Erythroblast (primary cell): ENCODE results near the gene SLC12A4.

Experiments
- DNase-seq, 2 experiments: peaks; one replicate each; lab custom pipeline; 2025; lab: John Stamatoyannopoulos, UW
- GATA1 ChIP-seq: IDR thresholded peaks from 2 replicates; pipeline ENCODE4 v1.6.1; 2011; ENCODE audit warnings: low read depth, mild to moderate bottlenecking, control low read depth, low read length, moderate library complexity
- POLR2A ChIP-seq: IDR thresholded peaks from 2 replicates; pipeline ENCODE4 v1.6.1; 2011; ENCODE audit warnings: mild to moderate bottlenecking, low read length

Gene SLC12A4

GRCh38 chr16:67902831-67903230, 65.6 kb downstream of the SLC12A4 start:
- no peak for TF ChIP-seq POLR2A
- TF ChIP-seq GATA1, result no peak
- no peak for DNase-seq

GRCh38 chr16:67901734-67902133, 66.7 kb downstream of the SLC12A4 start:
- no peak for DNase-seq

GRCh38 chr16:67897231-67897630, 71.2 kb downstream of the SLC12A4 start:
- TF ChIP-seq GATA1 (no peak), POLR2A (no peak)

More at GRCh38 chr16:67901734-67902133, 66.7 kb downstream of the SLC12A4 start:
- TF ChIP-seq GATA1 (no peak), POLR2A (no peak)

GRCh38 chr16:67893743-67894399, 74.6 kb downstream of the SLC12A4 start:
- no peak for TF ChIP-seq POLR2A
- TF ChIP-seq GATA1, result no peak

More at GRCh38 chr16:67897231-67897630, 71.2 kb downstream of the SLC12A4 start:
- no peak for DNase-seq

More at GRCh38 chr16:67893743-67894399, 74.6 kb downstream of the SLC12A4 start:
- DNase-seq, result peak in 1 of 2 experiments; percentile 50
